ENCODE results near the gene AGPAT4.

GRCh38 chr6:161212902-161213301 is 61.0 kb downstream of the AGPAT4 start:
- TF ChIP-seq POLR2A (IDR thresholded peaks at IDR 0.05), result no peak
- TF ChIP-seq CTCF (IDR thresholded peaks at IDR 0.05), result no peak
